ENCODE measurements around the gene RAD51B.

- no peak for TF ChIP-seq POLR2A (IDR thresholded peaks at IDR 0.05)
- no peak for TF ChIP-seq POLR2AphosphoS5 (IDR thresholded peaks at IDR 0.05)
Measured at GRCh38 chr14:68694516-68695235, 875.1 kb downstream of the RAD51B start.
